SK-N-SH (cell line): Measurements from ENCODE around the gene CSPG4. TPM values are rescaled to one million over a fixed set of nuclear protein-coding genes. Genes with fewer than 3 reads are reported as not detected.

Source experiments
- CTCF ChIA-PET: fragments of 300-600, 350-600 bp; formaldehyde crosslinking; extraction: SDS; loops from one replicate; lab custom pipeline; 2021; lab: Yijun Ruan, JAX
- POLR2A ChIA-PET: fragments of 350-600 bp; sonication (Branson Sonifier 250); formaldehyde crosslinking; extraction: SDS; loops from one replicate; lab custom pipeline; 2020; ENCODE audit warnings: antibody characterized with exemption, inconsistent platforms; lab: Yijun Ruan, JAX
- DNase-seq: peaks from one replicate; pipeline ENCODE4 v3.0.0; 2012
- H2AFZ ChIP-seq: fragments of 200-600 bp; sonication (generic); 2 replicates; pipeline ENCODE4 v1.8.1; 2016; ENCODE audit warnings: antibody characterized with exemption, mild to moderate bottlenecking, low read depth
- H3F3A ChIP-seq: fragments of 200-600 bp; sonication (generic); replicated peaks from 2 replicates; pipeline ENCODE3; 2016; ENCODE audit warnings: antibody characterized with exemption, mild to moderate bottlenecking; ENCODE audit not compliant: insufficient read depth
- H3K27ac ChIP-seq, 2 experiments: fragments of 200-500 bp in 1 of 2; fragments of 200-600 bp in 1 of 2; sonication (Bioruptor generic) in 1 of 2; sonication (generic), shearing (Covaris generic) in 1 of 2; 2 replicates each; pipeline versions ENCODE4 v1.5.1 to v1.6.1; 2014 to 2016; ENCODE audit warnings: low read depth in 2 of 2, inconsistent platforms in 1 of 2, low read length in 1 of 2, mild to moderate bottlenecking in 1 of 2, mixed read lengths in 1 of 2
- H3K27me3 ChIP-seq: fragments of 200-600 bp; sonication (generic), shearing (Covaris generic); 2 replicates; pipeline ENCODE4 v1.6.1; 2016; ENCODE audit warnings: mixed run types; ENCODE audit not compliant: insufficient read depth
- H3K36me3 ChIP-seq, 2 experiments: fragments of 200-500 bp in 1 of 2; fragments of 200-600 bp in 1 of 2; sonication (Bioruptor generic) in 1 of 2; sonication (generic) in 1 of 2; replicated peaks in 1 of 2; 2 replicates each; pipeline versions ENCODE3 to v1.5.1; 2014 to 2016; ENCODE audit warnings: low read length in 1 of 2, mild to moderate bottlenecking in 1 of 2; ENCODE audit not compliant: insufficient read depth in 2 of 2, control insufficient read depth in 1 of 2
- H3K4me1 ChIP-seq, 2 experiments: fragments of 200-500 bp in 1 of 2; fragments of 200-600 bp in 1 of 2; sonication (Bioruptor generic) in 1 of 2; sonication (generic), shearing (Covaris generic) in 1 of 2; 2 replicates each; pipeline versions ENCODE4 v1.5.1 to v1.6.1; 2014 to 2016; ENCODE audit warnings: low read depth in 1 of 2, low read length in 1 of 2, mixed run types in 1 of 2; ENCODE audit not compliant: insufficient read depth in 2 of 2, control insufficient read depth in 1 of 2
- H3K4me2 ChIP-seq: fragments of 200-600 bp; sonication (generic), shearing (Covaris generic); 2 replicates; pipeline ENCODE4 v1.6.1; 2017; ENCODE audit warnings: mixed run types
- H3K4me3 ChIP-seq, 2 experiments: fragments of 200-500 bp in 1 of 2; fragments of 200-600 bp in 1 of 2; sonication (Bioruptor generic) in 1 of 2; sonication (generic), shearing (Covaris generic) in 1 of 2; 2 replicates each; pipeline versions ENCODE4 v1.5.1 to v1.8.1; 2014 to 2016; ENCODE audit warnings: low read depth in 2 of 2, inconsistent platforms in 1 of 2, low read length in 1 of 2, mild to moderate bottlenecking in 1 of 2, mixed read lengths in 1 of 2, moderate library complexity in 1 of 2
- H3K79me2 ChIP-seq: fragments of 200-600 bp; sonication (generic); 2 replicates; pipeline ENCODE4 v1.8.1; 2017; ENCODE audit warnings: mild to moderate bottlenecking; ENCODE audit not compliant: insufficient read depth
- H3K9ac ChIP-seq: fragments of 200-600 bp; sonication (generic); 2 replicates; pipeline ENCODE4 v1.6.1; 2017; ENCODE audit warnings: mixed run types
- H3K9me2 ChIP-seq: fragments of 200-600 bp; sonication (generic); 2 replicates; pipeline ENCODE4 v1.6.1; 2017; ENCODE audit warnings: mixed run types
- H3K9me3 ChIP-seq: fragments of 200-600 bp; sonication (generic); 2 replicates; pipeline ENCODE4 v1.6.1; 2017; ENCODE audit warnings: mixed run types, mild to moderate bottlenecking, moderate library complexity
- H4K20me1 ChIP-seq: fragments of 200-600 bp; sonication (generic); 2 replicates; pipeline ENCODE4 v1.6.1; 2017; ENCODE audit warnings: mild to moderate bottlenecking, mixed run types; ENCODE audit not compliant: insufficient read depth
- CTCF ChIP-seq: fragments of 200-600 bp; sonication (generic); IDR thresholded peaks from 2 replicates; pipeline ENCODE4 v1.6.1; 2017; ENCODE audit warnings: antibody characterized with exemption, mild to moderate bottlenecking, moderate library complexity
- MAX ChIP-seq: IDR thresholded peaks from 2 replicates; pipeline ENCODE4 v1.4.0; 2012; ENCODE audit warnings: low read depth
- RCOR1 ChIP-seq: fragments of 150-350 bp; IDR thresholded peaks from 2 replicates; pipeline ENCODE4 v1.6.1; 2017; ENCODE audit warnings: antibody characterized with exemption, low read length
- REST ChIP-seq: IDR thresholded peaks from 2 replicates; pipeline ENCODE4 v1.6.1; 2012; ENCODE audit warnings: mild to moderate bottlenecking, low read depth, low read length, moderate library complexity
- RFX5 ChIP-seq: IDR thresholded peaks from 2 replicates; pipeline ENCODE4 v1.6.1; 2012; ENCODE audit warnings: mild to moderate bottlenecking, improper control_type of control experiment, low read length
- RXRA ChIP-seq: IDR thresholded peaks from 2 replicates; pipeline ENCODE4 v1.4.0; 2012; ENCODE audit warnings: low read depth, mild to moderate bottlenecking, borderline replicate concordance
- USF2 ChIP-seq: fragments of 150-350 bp; IDR thresholded peaks from 2 replicates; pipeline ENCODE4 v1.6.1; 2017; ENCODE audit warnings: antibody characterized with exemption, low read length, low read depth, borderline replicate concordance
- WGBS: methylation state at CpG from one replicate; pipeline ENCODE4 v1.1.6; 2017; ENCODE audit warnings: low lambda C conversion rate; 5-methylcytosine and 5-hydroxymethylcytosine counted together
- polyA plus RNA-seq, 3 experiments: library from polyadenylated mRNA; depleted of rRNA; stranded (reverse); fragments of >200 nt; gene quantifications; 2 replicates each; pipeline ENCODE4 v1.2.3, GENCODE V29; 2012
- TF ChIP-seq, protein P1 (sequence below): fragments of 150-350 bp; IDR thresholded peaks from 2 replicates; pipeline ENCODE4 v1.6.1; 2016; ENCODE audit warnings: mild to moderate bottlenecking, low read depth, low read length

Gene CSPG4
- polyA plus RNA-seq, 1 of the 3 experiments (the other 2 are of a cell fraction), result 0.35 TPM

- ChIA-PET POLR2A (no interaction called here), CTCF (interaction anchor here (1.6 to 2.7 kb wide), 3 partner anchors 9 to 128 kb away, joined by 4 to 9 read pairs (median 5); partner anchors contain the start of gene IMP3)
- H4K20me1 ChIP-seq, result no peaks in the 10 kb centered on the region
- H3K4me3 ChIP-seq, result no peak overlapping the region
- H3K27me3 ChIP-seq, result no peaks in the 10 kb centered on the region
- no peaks in the 10 kb centered on the region for H3K9me3 ChIP-seq
- no peak overlapping the region for H3K9ac ChIP-seq
- no peaks in the 10 kb centered on the region for H3K79me2 ChIP-seq
- no peaks in the 10 kb centered on the region for H3K9me2 ChIP-seq
- H2AFZ ChIP-seq, result no peak overlapping the region
- peaks cover 24 to 26% of the 10 kb centered on the region in 2 experiments; a peak in 3 of 4 replicates for H3K4me1 ChIP-seq
- DNase-seq, result no peak
- WGBS, result 74% methylated on average over 6 of the region's 8 CpGs
- TF ChIP-seq RXRA, result no peak
- TF ChIP-seq RFX5, result no peak
- TF ChIP-seq CTCF, result no peak
- no peak for TF ChIP-seq RCOR1
- TF ChIP-seq REST, result no peak
- TF ChIP-seq, protein P1, sequence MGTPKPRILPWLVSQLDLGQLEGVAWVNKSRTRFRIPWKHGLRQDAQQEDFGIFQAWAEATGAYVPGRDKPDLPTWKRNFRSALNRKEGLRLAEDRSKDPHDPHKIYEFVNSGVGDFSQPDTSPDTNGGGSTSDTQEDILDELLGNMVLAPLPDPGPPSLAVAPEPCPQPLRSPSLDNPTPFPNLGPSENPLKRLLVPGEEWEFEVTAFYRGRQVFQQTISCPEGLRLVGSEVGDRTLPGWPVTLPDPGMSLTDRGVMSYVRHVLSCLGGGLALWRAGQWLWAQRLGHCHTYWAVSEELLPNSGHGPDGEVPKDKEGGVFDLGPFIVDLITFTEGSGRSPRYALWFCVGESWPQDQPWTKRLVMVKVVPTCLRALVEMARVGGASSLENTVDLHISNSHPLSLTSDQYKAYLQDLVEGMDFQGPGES, result no peak
- TF ChIP-seq MAX, result no peak
- TF ChIP-seq USF2, result no peak
- TF ChIP-seq, all 33 proteins: peak for 0
- Histone ChIP-seq H3F3A (peaks cover 7% of the 10 kb centered on the region), H3K4me2 (no peak overlapping the region), H3K27ac (no peak overlapping the region; a peak in 1 of 4 replicates), H3K36me3 (no peaks in the 10 kb centered on the region)
Observed at GRCh38 chr15:75674366-75674765, 38.3 kb downstream of the CSPG4 start.
